Stimulated activated CD4-positive, alpha-beta T cell treated with anti-CD3 and anti-CD28 coated beads, Interleukin-2, amount 100 ng/mL, for 24 hours (primary cell): Measurements from ENCODE around the gene CXCL16.

Source experiments
- DNase-seq, 2 donors: peaks; one replicate each; pipeline ENCODE4 v3.0.0-alpha.2; 2020

CXCL16 gene, protein sequence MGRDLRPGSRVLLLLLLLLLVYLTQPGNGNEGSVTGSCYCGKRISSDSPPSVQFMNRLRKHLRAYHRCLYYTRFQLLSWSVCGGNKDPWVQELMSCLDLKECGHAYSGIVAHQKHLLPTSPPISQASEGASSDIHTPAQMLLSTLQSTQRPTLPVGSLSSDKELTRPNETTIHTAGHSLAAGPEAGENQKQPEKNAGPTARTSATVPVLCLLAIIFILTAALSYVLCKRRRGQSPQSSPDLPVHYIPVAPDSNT

GRCh38 chr17:4739122-4740024, at the start of gene CXCL16, which contains the start of gene ZMYND15:
Gene CXCL16 (minus strand): TSS chr17:4739928. CDS start chr17:4739339, 589 bp downstream.
Gene ZMYND15 (plus strand): TSS chr17:4739833. CDS start chr17:4740549, 716 bp downstream.
- DNase-seq, result peak; percentile 53 to 63

GRCh38 chr17:4788807-4789700, 49.3 kb upstream of the CXCL16 start, which contains the start of gene GLTPD2:
Gene GLTPD2 (plus strand): TSS chr17:4788964. CDS start chr17:4789012, 48 bp downstream.
- no peak for DNase-seq

- no peak for DNase-seq
Measured at GRCh38 chr17:4788159-4788806, 48.6 kb upstream of the CXCL16 start.

- no peak for DNase-seq
Measured at GRCh38 chr17:4786516-4786915, 46.8 kb upstream of the CXCL16 start.

GRCh38 chr17:4786106-4786511, 46.4 kb upstream of the CXCL16 start, which contains the start of gene VMO1:
Gene VMO1 (minus strand): TSS chr17:4786364. CDS start chr17:4786352, 12 bp downstream.
- no peak for DNase-seq

- peak in 1 of 2 donors; percentile 24 for DNase-seq
Measured at GRCh38 chr17:4785311-4786105, 45.8 kb upstream of the CXCL16 start.

- peak in 1 of 2 donors; percentile 16 for DNase-seq
Measured at GRCh38 chr17:4782652-4783051, 42.9 kb upstream of the CXCL16 start.

GRCh38 chr17:4780325-4780955, 40.7 kb upstream of the CXCL16 start:
- no peak for DNase-seq

DNA sequence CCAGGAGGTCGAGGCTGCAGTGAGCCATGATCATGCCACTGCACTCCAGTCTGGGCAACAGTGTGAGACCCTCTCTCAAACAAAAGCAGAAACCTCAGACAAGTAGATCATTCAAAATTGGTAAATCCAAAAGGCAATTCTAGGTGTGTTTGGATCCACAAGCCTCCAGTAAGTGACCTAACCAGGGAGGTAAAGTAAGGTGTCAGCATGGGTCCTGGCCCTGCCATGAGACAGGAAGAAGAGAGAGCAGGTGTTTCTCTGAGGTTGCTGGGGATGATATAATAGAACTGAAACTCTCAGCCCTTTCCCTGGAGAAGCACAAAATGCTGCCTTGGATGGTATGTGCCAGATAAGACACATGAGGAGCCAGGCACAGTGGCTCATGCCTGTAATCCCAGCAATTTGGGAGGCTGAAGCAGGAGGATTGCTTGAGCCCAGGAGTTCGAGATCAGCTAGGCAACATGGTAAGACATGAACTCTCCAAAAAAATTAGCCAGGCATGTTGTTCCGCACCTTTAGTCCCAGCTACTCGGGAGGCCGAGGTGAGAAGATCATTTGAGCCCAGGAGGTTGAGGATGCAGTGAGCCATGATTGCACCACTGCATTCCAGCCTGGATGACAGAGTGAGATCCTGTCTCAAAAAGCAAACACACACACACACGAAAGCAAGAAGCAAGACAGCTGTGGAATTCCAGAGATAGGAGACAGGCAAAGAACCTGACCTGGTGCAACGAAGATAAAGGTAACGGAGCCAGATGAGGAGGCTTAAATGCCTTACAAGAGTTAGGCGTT, 38.4 kb upstream of the CXCL16 start:
- DNase-seq, result no peak

- DNase-seq, result no peak
Measured at GRCh38 chr17:4772235-4772613, 32.5 kb upstream of the CXCL16 start.

- DNase-seq, result no peak
Measured at GRCh38 chr17:4771519-4772234, 31.9 kb upstream of the CXCL16 start, which contains the start of gene TM4SF5. Gene TM4SF5 (plus strand): TSS chr17:4771886. CDS start chr17:4771923, 37 bp downstream.

DNA sequence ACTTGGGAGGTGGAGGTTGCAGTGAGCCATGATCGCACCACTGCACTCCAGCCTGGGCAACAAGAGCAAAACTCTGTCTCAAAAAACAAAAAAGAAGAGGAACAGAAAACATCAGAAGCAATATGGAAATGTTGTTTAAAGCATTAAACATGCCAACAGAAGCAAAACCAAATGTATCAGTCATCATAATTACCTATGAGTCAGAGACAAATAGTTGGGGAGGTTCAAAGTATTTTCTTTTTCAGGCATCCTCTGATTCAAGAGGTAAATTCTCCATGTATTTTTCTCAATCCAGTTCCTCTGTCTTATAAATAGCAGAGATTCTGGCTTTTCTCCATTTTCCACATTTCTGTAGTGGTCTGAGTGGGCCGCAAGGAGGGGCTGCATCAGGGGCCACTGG, 29.9 kb upstream of the CXCL16 start:
- DNase-seq, result no peak

- no peak for DNase-seq
Measured at GRCh38 chr17:4768298-4768697, 28.6 kb upstream of the CXCL16 start.

DNA sequence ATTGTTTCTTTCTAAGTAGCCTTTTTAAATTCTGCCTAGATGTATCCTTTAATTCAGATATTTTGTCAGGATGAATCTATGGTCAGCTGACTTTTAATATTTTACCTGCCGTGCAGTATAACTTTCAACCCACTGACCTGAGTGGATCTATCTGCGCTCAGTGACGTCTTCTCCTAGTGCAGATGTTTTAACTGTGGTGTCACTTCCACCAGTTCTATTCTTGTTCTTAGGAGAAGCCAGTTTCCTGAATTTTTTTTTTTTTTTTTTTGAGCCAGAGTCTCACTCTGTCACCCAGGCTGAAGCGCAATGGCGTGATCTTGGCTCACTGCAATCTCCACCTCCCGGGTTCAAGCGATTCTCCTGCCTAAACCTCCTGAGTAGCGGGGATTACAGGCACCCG, 27.0 kb upstream of the CXCL16 start:
- DNase-seq, result no peak

DNA sequence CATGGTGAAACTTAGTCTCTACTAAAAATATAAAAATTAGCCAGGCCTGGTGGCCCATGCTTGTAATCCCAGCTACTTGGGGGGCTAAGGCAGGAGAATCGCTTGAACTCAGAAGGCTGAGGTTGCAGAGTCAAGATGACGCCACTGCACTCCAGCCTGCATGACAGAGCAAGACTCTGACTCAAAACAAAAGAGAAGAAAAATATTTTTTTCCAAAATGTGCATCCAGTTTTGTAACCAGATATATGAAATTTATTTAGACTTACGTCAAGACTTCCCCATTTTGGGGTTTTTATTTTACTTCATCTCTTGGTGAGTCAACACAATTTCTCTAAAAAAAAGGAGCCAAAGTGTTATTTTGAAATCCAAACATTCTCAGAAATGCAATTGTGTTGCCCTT, 26.5 kb upstream of the CXCL16 start:
- no peak for DNase-seq

GRCh38 chr17:4764595-4764994, 24.9 kb upstream of the CXCL16 start:
- DNase-seq, result no peak

DNA sequence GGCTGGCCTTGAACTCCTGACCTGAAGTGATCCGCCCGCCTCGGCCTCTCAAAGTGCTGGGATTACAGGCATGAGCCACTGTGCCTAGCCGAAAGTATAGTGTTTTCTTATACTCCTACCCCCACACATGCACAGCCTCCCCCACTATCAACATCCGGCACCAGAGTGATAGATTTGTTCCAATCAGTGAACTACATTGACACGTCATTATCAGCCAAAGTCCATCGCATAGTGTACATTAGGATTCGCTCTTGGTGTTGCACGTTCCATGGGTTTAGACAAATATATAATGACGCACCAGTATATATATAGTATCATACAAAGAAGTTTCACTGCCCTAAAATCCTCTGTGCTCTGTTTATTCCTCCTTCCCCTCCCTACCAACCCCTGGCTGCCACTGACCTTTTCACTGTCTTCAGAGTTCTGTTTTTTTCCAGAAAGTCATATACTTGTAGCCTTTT, 20.1 kb upstream of the CXCL16 start:
- DNase-seq, result no peak

DNA sequence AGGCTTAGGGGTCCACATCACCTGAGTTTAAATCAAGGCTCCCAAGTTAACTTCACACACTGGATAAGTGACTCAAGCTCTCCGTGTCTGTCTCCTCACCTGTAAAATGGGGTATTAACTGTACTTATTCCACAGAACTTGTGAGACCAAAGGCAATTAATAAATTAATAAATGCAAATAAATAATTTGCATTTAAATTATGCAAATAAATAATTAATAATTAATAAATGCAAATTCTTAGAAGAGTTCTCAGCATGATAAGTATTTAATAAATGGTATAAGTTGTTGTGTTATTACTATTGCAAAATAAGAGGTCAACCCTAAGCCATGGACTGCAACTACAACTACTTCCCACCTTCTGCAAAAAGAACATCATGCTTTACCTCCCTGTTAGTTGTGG, 13.7 kb upstream of the CXCL16 start:
- no peak for DNase-seq

- no peak for DNase-seq
Measured at GRCh38 chr17:4751932-4752331, 12.2 kb upstream of the CXCL16 start.
